Measurements from ENCODE around the gene PPFIA4.
"Not testable (repeated sequence)": the region's sequence is repeated elsewhere in the genome, so short reads cannot be mapped to it uniquely, and the experiment has no call there.

Gene PPFIA4

DNA sequence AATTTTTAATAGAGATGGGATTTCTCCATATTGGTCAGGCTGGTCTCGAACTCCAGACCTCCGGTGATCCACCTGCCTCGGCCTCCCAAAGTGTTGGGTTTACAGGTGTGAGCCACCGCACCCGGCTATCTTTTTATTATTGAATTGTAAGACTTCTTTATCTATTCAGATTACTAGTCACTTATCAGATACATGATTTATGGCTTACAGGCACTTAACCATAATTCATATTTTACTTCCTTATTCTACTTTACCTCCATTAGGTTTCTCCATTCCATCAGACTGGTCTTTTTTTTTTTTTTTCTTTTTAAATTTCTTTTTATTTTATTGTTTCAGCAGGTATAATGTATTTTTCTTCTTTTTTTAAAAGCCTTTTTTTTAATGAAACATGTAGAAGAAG lies 14.7 kb upstream of the PPFIA4 start:
- CTCF ChIA-PET: interaction anchor here (0.7 kb wide), 1 partner anchor 34 kb away, joined by 3 read pairs; no protein-coding TSS in a partner anchor
- DNase-seq (ENCODE audit: low spot score): no peak
- POLR2A ChIA-PET (ENCODE audit: low non-redundant PET): no interaction called here
- no peak overlapping the region for H3K27ac ChIP-seq
- TF ChIP-seq, protein P1, sequence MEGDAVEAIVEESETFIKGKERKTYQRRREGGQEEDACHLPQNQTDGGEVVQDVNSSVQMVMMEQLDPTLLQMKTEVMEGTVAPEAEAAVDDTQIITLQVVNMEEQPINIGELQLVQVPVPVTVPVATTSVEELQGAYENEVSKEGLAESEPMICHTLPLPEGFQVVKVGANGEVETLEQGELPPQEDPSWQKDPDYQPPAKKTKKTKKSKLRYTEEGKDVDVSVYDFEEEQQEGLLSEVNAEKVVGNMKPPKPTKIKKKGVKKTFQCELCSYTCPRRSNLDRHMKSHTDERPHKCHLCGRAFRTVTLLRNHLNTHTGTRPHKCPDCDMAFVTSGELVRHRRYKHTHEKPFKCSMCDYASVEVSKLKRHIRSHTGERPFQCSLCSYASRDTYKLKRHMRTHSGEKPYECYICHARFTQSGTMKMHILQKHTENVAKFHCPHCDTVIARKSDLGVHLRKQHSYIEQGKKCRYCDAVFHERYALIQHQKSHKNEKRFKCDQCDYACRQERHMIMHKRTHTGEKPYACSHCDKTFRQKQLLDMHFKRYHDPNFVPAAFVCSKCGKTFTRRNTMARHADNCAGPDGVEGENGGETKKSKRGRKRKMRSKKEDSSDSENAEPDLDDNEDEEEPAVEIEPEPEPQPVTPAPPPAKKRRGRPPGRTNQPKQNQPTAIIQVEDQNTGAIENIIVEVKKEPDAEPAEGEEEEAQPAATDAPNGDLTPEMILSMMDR (conservative IDR thresholded peaks at IDR 0.05; ENCODE audit: low read depth): no peak

DNA sequence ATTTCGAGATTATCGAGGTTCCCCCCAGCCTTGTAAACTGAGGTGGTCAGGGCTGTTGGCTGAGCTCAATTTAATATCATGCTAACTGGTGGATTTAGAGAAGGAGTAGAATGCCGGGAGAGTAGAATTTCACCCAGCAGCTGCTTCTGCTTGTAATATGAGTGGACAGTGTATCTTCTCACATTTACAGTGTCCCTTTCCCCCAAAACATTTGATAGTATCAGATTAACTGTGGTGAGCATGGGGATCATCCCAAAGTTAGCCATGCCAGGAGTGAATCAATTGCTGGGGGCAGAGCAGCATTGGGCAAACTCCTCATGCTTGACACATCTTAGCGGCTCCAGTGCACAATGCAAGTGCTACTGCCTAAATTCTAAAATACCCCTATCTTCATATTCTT lies 9.2 kb upstream of the PPFIA4 start:
- DNase-seq (ENCODE audit: low spot score): no peak
- CTCF ChIA-PET: interaction anchor here (0.8 kb wide), 1 partner anchor 10 kb away, joined by 3 read pairs; no protein-coding TSS in a partner anchor
- POLR2A ChIA-PET (ENCODE audit: low non-redundant PET): no interaction called here
- H3K27ac ChIP-seq: no peak overlapping the region
- TF ChIP-seq, protein P1 (conservative IDR thresholded peaks at IDR 0.05; ENCODE audit: low read depth): no peak

DNA sequence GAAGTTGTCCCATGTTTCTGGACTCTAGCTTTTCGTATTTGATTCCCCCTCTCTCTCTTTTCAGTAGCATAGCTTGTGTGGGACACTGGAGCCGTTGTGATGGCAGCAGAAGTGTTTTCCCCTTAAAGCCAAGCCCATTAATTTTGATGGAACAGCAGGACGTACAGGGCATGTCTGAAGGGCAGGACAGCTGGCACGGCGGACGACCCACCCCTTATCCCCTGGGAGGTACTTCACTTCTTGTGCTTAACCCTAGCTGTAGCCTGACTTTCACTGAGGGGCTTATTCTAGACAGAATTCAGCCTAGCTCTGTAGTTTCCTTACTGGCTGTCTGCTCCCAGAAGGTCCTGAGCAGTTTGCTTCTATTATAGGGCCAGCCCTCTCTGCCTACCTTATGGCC lies 8.6 kb upstream of the PPFIA4 start:
- ChIA-PET CTCF (interaction anchor here (0.6 kb wide), 1 partner anchor 9 kb away, joined by 6 read pairs; no protein-coding TSS in a partner anchor), POLR2A (ENCODE audit: low non-redundant PET) (no interaction called here)
- no peak for DNase-seq (ENCODE audit: low spot score)
- H3K27ac ChIP-seq: no peak overlapping the region
- TF ChIP-seq, protein P1 (conservative IDR thresholded peaks at IDR 0.05; ENCODE audit: low read depth): no peak

DNA sequence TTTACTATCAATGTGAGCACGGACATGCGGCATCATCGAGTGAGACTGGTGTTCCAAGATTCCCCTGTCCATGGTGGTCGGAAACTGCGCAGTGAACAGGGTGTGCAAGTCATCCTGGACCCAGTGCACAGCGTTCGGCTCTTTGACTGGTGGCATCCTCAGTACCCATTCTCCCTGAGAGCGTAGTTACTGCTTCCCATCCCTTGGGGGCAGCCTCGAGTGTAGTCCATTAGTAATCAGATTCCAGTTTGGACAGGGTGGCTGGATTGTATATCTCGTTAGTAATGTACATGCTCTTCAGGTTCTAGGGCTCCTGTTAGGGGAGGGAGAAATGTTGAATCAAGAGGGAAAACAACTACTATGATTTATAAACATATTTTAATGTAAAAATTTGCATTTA lies 3.4 kb upstream of the PPFIA4 start:
- ChIA-PET CTCF (interaction anchor here (0.6 to 2.1 kb wide), 2 partner anchors 17 to 1191 kb away, joined by 4 to 7 read pairs; partner anchors contain the start of gene GOLT1A), POLR2A (ENCODE audit: low non-redundant PET) (interaction anchor here (0.7 kb wide), 1 partner anchor 1087 kb away, joined by 3 read pairs; no protein-coding TSS in a partner anchor)
- TF ChIP-seq, protein P1 (conservative IDR thresholded peaks at IDR 0.05; ENCODE audit: low read depth): peak; percentile 20; the same call in 1 of the 2 replicates
- DNase-seq (ENCODE audit: low spot score); H3K27ac ChIP-seq: not testable (repeated sequence)

DNA sequence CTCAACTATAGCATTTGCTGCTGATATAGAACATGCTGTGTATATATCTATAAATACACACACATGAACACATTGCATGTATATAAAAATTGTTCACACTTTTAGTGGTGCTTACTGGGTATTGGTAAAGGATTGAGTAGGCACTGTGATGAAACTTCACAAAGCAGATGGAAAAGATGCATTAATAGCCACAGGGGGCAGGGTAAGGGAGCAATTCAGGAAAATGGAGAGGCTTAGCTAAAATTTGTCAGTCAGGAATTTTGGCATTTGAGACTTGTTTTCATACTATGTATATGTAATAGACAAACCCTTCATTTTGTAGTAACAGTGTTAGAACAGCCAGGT lies 633 bp upstream of the PPFIA4 start:
- CTCF ChIA-PET: interaction anchor here (1.0 to 2.5 kb wide), 2 partner anchors 26 to 242 kb away, joined by 3 to 13 read pairs; no protein-coding TSS in a partner anchor
- H3K27ac ChIP-seq: no peak overlapping the region

DNA sequence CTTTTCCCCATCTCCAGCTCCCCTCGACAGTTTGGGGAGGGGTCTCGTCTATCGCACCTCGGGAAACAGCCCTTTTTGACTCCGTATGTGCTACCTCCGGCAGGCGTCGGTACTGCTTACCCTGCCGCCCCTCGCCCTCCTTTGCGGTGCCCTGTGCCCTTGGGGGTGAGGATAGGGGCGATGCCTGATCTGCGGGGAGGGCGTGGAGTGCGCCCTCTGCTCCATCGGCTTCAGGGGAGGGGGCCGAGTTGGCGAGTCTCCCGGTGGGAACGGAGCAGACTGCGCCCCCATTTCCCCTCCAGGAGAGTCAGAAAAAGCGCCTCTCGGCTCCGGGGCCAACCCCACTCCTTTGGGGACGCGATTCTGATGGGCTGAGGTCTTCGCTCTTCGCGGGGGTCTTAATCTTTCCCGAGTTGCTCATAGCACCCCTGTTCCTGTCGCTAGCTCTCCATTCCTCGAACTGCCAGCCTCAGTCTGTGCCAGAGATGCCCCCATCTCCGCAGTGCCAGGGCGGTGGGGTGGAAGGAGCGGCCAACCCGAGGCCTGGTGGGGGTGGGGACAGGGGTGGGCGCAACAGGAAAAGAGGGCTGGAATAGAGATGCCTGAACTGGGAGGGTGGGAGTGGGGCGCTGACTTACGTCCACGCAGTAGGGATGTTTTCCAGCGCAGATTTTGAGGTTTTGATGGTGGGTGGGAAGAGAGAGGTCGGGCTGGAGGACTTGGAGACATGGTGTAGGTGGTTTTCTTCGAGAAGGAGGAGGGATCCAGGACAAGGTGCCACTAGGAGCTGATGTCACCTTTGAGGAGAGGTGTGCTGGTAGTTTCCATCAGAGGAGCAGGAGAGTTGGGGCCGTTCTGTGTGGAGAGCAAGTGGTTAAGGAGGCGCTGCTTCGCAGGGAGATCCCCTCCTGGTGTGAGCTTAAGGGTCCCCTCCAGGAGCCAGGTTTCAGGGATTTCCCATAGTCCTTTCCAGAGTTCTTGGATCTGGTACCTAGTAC lies 674 bp downstream of the PPFIA4 start:
- ChIA-PET CTCF (interaction anchor here (0.6 to 2.5 kb wide), 6 partner anchors 10 to 240 kb away, joined by 3 to 16 read pairs (median 8); no protein-coding TSS in a partner anchor), POLR2A (ENCODE audit: low non-redundant PET) (no interaction called here)
- TF ChIP-seq, protein P1 (conservative IDR thresholded peaks at IDR 0.05; ENCODE audit: low read depth): no peak
- no peak overlapping the region for H3K27ac ChIP-seq
- no peak for DNase-seq (ENCODE audit: low spot score)

More for the DNA sequence above, 633 bp upstream of the PPFIA4 start:
- no peak for DNase-seq (ENCODE audit: low spot score)
- POLR2A ChIA-PET (ENCODE audit: low non-redundant PET): no interaction called here
- TF ChIP-seq, protein P1 (conservative IDR thresholded peaks at IDR 0.05; ENCODE audit: low read depth): no peak

All from RWPE1 (cell line).